CD1c-positive myeloid dendritic cell (primary cell): Measurements from ENCODE around the gene GSK3A.

ENCODE experiments used
- DNase-seq: peaks from one replicate; pipeline ENCODE4 v3.0.0-alpha.2; 2016; ENCODE audit errors: extremely low spot score

The GSK3A gene

DNA sequence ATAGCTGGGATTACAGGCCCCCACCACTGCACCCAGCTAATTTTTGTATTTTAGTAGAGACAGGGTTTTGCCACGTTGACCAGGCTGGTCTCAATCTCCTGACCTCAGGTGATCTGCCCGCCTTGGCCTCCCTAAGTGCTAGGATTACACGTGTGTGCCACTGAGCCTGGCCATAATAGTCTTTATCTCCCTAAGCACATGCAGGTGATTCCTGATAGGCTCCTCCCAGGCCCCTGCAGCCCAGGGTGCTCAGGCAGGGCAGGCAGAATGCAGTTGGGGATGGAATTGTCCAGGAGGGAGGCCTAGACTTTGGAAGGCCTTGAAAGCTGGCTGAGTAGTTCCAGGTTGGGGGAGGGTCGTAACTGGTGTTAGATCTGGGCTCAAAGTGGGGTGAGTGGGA is 13.8 kb downstream of the GSK3A start:
- DNase-seq: no peak

DNA sequence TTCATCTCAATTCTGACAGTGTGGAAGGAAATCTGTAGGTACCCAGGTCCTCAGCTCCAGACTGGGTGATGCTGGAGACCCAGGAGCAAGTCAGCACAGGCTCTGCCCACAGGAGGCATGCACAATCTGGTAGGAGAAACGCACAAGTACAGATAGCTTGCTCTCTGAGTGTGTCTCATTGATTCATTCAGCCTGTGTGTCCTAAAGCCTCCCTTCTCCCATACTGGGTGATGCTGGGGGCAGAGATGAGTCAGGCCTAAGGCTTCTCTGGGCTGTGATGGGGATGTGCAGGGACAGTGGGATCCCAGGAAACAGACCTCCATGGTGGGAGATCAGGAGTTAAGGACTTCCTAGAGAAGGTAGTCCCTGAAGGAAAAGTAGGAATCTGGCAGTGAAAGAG is 15.5 kb downstream of the GSK3A start:
- no peak for DNase-seq

DNA sequence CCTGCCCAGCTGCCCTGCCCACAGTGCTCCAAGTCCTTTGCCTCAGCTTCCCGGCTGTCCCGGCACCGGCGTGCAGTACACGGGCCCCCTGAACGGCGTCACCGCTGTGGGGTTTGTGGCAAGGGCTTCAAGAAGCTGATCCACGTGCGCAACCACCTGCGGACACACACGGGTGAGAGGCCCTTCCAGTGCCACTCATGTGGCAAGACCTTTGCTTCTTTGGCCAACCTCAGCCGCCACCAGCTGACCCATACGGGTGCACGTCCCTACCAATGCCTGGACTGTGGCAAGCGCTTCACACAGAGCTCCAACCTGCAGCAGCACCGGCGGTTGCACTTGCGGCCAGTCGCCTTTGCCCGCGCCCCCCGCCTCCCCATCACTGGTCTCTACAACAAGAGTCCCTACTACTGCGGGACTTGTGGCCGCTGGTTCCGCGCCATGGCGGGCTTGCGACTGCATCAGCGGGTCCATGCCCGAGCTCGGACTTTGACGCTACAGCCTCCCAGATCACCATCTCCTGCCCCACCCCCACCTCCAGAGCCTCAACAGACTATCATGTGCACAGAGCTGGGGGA is 16.6 kb downstream of the GSK3A start:
- no peak for DNase-seq

DNA sequence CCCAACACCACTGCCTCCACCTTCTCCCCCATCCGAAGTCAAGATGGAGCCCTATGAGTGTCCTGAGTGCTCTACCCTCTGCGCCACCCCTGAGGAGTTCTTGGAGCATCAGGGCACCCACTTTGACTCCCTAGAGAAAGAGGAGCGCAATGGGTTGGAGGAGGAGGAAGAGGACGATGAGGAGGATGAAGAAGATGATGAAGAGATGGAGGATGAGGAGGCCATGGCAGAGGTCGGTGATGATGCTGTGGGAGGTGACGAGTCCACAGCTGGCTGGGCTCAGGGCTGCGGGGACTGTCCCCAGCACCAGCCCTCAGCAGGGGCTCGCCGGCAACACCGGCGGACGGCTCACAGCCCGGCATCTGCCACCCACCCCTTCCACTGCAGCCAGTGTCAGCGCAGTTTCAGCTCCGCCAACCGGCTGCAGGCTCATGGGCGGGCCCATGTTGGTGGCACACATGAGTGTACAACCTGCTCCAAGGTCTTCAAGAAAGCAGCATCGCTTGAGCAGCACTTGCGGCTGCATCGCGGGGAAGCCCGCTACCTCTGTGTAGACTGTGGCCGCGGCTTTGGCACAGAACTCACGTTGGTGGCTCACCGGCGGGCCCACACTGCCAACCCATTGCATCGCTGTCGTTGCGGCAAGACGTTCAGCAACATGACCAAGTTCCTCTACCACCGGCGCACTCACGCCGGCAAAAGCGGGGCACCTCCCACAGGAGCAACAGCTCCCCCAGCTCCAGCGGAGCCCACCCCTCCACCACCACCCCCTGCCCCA is 17.3 kb downstream of the GSK3A start:
- no peak for DNase-seq

DNA sequence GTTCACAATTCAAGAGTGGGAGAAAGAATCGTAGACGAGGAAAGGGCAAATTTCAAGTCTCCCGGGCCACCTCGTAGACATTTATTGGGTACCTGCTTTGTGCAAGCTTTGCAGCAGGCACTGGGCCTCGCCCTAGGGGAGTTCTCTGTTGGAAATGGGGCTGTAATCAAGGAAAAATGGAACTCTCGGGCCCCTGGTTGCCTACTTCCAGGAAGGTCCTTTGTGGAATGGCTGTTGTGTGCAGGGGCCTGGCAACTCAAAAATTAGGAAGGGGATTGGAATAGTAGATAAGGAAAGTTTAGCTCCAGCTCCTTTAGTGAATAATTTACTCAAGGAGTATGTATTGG is 21.7 kb downstream of the GSK3A start:
- DNase-seq: no peak

DNA sequence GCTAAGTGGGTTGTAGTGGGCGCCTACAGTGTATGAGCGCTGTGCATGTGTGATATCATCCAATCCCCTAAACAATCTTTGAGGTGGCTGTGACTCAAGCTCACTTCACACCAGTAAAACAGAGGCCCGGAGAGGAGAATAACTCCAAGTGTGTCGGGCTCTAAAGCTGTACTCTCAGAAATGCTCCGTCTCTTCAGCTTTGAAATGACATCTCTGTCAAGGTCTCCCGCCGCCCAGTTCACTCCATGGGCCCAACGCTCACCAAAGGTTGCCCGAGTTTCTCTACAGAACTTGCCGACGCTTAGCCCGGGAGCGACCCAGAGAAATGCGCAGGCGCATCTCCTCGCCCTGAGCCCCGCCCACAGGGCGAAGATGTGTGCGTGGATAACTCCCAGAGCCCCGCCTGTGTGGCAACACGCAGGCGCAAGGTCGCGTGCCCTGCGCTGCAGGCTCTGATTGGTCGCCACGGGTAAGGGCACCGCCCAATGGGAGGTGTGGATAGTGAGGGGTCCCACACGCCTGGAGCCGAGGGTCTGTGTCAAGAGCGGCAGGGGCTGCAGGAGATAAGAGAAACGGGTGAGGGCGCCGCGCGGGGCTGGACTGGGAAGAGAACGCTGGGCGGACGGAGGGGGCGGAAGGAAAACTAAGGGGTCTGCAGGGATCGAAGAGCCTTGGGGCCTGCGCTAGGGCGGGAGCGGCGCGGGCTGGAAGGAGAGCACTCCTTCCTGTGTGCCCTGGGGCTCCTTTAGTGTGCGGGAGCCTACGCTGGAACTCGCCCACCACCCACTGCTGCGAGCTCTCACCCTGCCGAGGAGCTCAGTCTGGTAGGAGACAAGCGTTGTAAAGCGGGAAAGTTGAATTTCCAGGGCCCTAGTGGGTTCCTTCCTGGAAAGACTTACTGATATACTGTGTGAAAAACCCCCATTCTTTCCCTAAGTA is 22.3 kb downstream of the GSK3A start, which contains the start of gene ZNF526:
Gene ZNF526, plus strand, starts transcription at position 501 of the 939 bp plus-strand sequence. CDS start 4,092 bp downstream, outside the sequence.
- peak; percentile 99 for DNase-seq

DNA sequence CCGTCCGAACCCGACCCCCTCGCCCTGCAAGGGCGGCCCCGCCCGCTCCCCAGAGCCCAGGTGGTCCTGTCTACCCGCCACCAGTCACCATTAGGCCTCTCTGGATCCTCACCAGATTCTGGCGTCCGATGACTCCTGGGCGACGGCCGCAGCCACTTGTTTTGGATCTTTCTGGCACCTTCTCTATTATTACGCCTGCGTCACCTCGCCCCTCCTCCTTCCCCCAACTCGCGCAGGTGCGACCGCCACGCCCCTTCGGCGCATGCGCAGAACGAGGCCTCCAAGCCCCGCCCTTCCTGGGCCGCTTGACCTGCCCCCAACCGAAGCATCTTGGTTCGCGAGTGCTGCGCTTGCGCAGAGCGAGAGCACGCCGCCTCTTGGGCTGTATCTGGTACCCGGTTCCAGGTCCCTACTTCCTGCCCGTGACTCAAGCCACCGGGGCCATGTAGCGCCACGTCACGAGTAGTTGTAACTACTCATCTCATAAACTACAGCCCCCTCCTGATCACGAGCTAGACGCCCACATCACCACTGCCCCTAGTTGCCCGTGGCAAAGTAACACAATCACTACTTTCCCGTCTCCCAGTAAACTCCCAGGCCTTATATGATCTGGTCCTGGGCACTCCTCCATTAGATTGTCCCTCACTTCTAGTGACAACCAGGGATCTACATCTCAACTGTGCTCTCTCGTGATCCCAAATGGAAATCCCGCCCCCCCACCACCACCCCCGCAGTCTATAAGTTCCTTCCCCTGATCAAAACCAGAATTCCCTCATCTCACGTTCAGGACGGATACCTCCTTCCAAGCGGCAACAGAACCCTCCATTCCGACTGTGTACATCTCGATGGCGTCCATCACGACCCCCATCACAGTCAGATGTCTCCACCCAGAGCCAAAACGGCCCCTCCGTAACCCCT is 24.6 kb downstream of the GSK3A start, which contains the start of gene DEDD2:
Gene DEDD2, minus strand, starts transcription at position 158 of the 918 bp plus-strand sequence. CDS start 670 bp downstream, outside the sequence.
- DNase-seq: peak; percentile 100

DNA sequence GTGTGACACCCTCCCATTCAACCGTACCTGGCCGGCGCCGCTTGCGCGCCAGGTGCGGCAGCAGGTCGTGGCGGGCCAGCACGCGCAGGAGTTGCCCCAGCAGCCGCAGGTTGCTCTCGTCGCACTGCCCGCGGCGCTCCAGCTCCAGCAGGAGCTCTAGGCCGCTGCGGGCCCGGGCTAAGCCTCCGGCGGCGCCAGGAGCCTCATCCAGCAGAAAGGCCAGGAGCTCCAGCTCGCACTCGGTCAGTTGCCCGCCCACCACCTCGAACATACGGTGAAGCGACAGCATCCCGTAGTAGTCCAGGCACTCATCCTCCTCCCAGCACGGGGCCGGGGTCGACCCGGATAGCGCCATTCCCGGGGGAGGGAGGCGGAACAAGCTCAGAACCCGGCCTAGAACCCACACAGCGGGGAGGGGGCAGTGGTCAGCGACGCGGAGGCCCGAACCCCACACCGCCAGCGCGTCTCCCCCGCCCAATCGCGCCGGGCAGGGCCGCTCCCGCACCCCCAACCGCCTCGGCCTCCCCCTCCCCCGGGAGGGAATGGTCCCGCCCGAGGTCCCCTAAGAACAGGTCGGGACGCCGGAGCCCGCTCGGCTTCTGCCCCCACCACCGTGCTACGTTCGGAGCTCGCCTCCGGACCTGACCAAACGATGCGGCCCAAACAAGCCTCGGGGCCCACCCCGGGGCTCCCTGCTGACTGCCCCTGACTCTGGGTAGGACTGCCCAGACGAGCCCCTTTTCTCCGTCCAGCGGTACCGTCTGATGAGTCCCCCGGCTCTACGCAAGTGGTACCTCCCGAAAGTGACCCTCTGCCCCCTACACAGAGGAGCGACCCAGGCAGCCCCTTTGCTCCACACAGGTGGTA is 25.5 kb downstream of the GSK3A start:
- peak; percentile 27 for DNase-seq

DNA sequence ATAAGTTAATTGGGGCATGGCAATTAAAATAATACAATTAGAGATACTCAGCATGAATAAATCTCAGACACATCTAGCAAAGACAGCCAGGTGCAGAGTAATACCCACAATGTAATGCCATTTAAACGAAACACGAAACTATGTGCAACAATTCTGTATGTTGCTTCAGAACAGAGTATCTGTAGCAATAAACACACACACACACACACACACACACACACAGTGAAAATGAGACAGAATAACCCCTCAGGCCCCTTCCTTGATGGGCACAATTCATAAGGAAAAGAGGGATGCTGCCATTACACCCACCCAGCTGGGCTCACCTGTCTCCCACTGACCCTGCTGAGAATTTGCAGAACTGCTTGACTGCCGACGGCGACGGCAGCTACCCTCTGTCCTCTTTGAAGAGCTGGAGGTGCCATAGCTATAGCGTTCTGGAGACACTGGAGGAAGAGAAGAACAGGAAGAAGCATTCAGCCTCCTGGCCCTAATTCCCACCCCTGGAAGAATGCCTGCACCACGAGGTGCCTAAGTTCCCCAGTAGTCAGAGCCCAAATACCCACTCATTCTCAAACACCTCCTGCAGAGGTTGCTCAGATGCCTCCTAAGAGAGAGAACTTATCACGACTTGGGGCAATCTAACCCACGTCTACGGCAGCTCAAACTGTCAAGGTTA is 27.5 kb downstream of the GSK3A start:
- peak; percentile 37 for DNase-seq

DNA sequence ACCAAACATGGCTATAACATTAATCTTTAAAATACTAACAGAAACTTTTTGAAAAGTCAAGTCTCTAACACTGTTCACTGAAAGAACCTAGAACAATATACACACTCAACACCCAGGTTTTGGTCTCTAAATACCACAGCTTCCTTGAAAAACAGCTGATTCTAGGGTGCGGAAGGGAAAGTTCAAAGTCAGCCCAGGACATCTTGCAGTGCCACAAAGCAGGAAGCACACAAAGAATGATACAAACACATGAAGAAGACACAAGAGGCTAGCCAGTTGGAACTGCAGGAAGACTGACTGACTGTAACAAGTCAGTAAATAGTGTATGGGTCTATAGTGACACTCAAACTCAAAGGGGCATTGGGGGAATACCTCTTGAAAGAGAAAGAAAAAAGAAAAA is 29.5 kb downstream of the GSK3A start:
- DNase-seq: peak; percentile 48

DNA sequence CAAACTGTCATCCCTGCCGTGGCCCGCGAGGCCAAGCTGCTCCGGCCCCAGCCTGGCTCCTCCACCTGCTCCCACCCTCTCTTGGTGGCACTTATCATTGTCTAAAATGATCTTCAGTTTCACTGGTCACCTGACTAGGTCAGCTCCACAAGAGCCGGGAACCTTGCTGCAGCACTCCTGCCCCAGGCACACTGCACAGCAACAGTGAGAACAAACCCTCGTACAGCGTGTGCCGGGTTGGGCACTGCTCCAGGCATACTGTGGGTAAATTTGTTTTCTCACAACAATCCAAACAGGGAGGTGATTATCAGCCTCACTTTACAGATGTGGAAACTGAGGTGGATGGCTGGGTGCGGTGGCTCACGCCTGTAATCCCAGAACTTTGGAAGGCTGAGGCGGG is 33.8 kb downstream of the GSK3A start:
- DNase-seq: no peak

DNA sequence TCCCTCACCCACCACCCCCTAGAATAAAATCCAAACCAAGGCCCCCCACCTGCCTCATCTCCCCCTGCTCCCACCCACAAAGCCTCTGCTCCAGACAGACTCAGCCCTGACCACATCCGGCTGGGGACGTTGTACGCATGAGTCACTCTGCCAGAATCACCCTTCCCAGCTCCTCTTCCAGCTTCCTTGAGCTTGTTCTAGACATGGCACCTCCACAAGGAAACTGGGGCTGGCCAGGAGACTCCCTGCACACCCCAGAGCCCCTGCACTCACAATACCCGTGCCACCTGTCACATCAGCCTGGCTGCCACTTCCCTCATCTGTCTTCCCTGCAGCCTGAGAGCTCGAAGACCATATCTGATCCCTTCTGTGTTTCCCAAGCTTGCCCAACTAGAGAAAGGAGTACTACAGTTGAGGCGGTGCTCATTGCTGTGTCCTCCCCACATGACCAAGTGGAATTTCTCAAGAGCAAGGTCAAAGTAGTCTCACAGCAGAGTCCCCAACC is 34.6 kb downstream of the GSK3A start:
- peak; percentile 61 for DNase-seq

DNA sequence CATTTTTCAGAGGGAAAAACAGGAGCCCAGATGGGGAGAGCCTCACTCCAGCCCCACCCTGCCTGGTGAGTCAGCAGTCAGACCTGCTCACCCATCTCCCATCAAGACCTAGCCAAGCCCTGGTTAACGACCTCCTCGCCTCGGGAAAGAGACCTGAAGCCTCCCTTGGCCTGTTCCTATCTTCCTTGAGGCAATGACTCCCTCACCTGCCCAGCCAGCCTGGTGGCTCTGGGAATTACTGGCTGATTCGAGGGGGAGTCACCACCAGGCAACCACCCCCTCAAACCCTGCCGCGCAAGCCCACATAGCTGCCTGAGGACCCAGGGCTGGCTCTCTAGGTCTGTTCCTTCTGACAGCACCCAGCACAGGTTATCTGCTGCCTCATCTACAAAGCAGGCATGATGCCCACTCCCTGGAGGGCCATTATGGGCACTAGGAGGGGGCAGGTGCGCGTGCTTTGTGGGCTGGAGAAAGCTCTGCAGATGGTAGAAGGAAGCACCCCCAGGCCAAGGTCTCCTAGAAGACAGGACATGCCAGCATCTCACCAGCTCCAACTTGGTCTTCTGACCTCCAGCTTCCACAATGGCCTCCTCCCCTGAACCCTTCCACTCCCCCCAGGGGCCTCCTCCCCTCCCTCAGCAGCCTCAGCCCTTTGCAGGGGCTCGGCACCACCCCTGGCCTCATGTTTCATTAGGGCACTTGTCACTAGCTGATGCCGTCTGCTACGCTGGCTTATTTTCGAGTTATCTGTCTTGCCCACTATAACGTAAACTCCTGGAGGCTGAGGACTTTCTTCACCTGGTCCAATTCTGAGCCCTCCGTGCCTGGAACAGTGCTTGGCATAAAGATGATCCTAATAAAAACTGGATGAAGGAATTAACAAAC is 35.3 kb downstream of the GSK3A start:
- DNase-seq: no peak

DNA sequence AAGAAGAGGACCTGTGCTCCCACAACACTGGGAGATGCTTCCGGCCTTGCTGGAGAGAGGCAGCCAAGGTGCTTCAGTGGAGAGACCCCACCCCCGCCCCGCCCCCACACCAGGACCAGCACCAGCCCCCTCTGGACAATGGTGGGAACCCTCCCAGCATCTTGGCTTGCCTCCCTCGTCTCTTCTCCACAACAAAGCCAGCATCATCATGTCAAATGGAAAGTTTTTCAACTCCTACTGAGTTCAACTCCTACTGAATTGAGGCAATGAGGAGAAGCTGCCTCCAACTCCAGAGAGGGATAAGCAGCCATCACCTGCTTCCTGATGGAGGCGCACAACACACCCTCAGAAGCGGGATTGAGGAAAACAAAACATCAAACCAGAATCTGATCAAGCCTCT is 37.7 kb downstream of the GSK3A start:
- DNase-seq: no peak

DNA sequence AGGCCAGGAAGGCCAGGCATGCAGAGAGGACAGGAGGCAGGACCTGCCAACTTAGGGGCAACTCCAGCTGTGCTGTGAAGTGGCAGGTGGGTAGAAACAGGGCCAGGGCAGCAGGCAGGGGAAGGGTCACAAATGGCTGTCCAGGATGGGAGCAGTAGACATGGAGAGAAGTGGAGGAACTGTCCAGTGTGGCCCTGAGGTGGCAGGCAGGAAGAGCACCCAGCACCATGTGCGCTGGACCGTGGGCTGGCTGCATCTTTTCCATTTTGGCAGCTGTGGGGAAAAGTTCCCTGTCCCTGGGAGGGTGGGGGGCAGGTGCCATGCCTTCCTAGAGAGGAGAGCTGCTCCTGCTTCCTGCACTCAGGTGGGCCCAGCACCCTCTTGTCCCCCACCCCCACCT is 38.7 kb downstream of the GSK3A start:
- DNase-seq: no peak

DNA sequence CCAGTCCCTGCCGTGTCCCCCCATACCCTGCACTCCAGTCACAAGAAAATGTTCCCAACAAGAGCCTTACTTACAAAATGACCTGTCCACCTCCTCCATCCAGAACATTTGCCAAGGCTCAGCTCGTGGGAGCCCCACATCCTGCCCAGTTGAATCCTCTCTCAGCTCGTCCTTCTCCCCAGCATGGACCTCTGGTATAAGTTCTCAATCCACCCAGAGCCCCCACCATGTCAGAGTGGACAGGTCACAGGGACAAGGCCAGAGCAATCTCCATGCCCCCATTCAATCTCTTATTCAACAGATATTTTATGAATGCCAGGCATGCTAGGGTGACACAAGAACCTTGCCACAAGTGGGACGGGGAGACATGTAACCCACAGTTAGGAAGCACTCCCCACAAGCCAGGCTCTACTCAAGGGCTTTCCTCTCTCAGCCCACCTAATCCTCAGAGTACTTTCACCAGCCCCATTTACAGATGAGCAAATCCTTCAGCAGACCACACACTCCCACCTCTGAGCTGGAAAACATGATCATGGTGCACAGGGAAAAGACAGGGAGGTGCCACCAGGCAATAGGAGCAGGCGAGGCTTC is 40.0 kb downstream of the GSK3A start:
- DNase-seq: peak; percentile 57

DNA sequence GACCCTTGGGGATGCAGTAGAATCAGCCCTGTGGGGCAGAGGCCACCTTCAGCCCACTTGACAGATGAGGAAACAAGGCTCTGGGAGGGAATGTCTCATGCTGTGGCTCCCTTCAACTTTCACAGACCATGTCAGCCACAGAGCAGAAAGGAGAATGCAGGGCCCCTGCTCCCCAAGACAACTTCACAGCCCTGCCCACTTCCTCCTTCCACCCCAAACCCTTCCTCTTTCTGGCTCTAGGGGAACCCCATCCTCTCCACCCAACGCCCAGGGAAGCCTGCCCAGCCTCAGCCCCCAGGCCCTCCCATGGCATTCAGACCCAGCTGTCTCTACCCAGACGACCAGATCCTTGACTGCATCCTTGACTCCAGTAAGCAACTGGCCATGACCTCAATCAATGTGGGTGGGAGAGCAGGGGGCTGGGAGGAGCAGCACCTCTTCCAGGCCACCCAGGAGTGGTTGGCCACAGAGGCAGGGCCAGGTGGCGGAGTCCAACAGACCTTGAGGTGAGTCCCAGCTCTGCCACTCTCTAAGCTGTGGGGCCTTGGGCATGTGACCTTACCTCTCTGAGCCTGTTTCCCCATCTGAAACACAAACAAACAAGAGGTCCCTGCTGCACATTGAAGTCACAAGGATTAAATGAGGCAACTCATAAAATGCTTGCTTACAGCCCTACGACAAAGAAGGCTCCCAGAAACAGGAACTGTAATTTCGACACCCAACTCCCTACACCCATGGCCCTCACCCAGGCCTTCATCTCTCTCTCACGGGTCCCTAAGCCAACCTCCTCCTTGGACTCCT is 40.7 kb downstream of the GSK3A start:
- DNase-seq: peak; percentile 92
